ENCODE measurements around the gene APOF. TPM values are rescaled to one million over a fixed set of nuclear protein-coding genes. Genes with fewer than 3 reads are reported as not detected.
A peak's percentile ranks its signal among the peaks of the same experiment; 100 is the strongest.
"Not testable (repeated sequence)": the region's sequence is repeated elsewhere in the genome, so short reads cannot be mapped to it uniquely, and the experiment has no call there.

Gene APOF
- total RNA-seq, 2 donors from 2014 or later, result not detected

DNA sequence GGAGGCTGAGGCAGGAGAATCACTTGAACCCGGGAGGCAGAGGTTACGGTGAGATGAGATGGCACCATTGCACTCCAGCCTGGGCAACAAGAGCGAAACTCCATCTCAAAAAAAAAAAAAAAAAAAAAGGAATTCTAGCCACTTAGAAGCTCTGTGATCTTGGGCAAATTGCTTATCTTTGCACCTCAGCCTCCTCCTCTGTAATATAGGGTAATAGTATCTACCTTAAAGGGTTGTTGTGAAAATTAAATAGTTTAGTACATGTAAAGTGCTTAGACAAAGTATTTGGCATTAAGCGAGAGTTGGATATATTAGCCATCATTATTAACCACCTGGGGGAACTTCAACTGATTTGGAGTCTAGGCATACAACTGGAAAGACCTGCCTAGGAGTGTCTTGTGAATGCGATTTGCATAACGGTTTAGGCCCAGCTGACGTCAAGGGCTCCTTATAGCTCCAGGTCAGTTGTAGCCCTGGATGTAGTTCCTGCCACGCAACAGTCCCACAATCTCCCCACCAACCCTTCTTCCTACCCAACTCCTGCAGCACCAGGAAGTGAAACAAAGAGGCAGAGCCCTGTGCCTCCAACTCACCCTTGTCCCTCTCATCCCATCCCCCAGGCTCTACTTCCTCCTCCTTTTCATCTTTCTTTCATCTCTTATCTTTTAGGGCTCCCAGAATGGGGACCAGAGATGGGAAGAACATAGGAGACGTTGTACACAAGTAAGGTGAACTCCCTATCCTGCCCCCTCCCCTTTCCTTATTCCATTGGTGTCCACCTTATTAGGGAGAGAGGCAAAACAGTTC is 26.1 kb downstream of the APOF start:
- DNase-seq (peak in 1 of 2 donors; percentile 52), ATAC-seq (no peak)
- intact Hi-C loops (cut with DNase I, micrococcal nuclease), result no loop called here

DNA sequence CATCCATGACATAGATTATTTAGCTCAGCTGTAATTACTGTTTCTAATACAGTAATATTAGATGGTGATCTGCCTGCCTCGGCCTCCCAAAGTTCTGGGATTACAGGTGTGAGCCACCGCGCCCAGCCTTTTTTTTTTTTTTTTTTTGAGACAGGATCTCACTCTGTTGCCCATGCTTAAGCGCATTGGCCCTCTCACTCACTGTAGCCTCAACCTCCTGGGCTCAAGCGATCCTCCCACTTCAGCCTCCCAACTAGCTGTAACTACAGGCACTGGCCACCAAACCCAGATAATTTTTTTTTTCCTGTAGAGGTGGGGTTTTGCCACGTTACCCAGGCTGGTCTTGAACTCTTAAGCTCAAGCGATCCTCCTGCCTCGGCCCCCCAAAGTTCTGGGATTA is 27.1 kb downstream of the APOF start:
- ATAC-seq; intact Hi-C loops (cut with DNase I, micrococcal nuclease): not testable (repeated sequence)

DNA sequence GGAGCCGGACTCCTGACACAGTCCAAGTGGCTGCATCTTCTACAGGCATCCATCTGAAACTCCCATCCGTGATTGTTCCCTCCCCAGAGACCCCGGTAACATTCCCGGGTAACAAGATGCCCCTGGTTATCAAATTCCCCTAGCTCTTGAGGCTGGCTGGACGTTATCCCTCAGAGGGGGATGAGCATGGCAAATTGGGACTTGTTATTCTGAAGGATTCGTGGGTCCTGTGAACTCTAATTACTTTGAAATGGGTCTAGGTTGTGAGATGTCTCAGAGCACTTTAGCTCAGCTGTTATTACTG is 28.2 kb downstream of the APOF start:
- DNase-seq (no peak), ATAC-seq (no peak)
- intact Hi-C loops (cut with DNase I, micrococcal nuclease), result no loop called here

More for the DNA sequence above, 27.1 kb downstream of the APOF start:
- DNase-seq, result not testable (repeated sequence)

DNA sequence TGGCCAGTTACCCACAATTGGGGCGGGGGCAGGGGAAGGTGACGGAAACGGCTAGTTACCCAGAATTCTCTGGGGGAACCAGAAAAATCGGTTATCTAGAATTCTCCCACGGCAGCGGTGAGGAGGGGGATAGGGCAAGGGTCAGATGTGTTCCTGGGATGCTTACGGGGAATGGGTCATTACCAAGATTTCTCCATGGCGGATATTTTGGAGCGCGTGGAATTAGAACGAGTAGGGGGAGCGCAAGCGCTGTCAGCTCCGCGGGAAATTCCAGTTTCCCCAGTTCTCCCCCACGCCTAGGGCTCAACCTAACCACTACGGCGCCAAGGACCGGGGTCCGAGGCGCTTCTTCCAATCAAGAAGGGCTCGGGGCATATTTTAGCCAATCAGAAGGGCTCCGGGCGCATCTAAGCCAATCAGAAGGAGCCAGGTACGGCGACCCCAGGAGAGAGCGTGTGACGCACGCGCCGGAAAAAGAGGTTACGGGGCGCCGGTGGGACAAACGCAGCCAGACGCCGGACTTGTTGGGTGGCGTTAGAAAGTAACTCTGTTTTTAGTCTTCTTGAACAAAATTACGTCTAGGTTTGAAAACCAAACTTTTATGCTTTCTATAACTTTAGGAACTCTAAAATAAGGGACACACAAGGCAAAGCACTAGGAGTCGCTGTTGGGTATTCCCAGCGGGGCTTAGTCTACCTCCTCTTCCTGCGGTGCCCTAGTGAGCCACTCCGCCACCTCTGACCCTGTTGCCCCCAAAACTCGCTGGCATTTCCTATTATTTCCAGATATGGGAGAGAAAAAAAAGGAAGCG is 28.8 kb downstream of the APOF start, which contains the start of gene PAN2:
Gene PAN2 (minus strand): TSS at position 322 of the 811 bp plus-strand sequence. CDS start 906 bp downstream, outside the sequence.
- DNase-seq (peak; percentile 95 to 97), ATAC-seq (peak; percentile 97)
- intact Hi-C loops (cut with DNase I, micrococcal nuclease), result no loop called here

DNA sequence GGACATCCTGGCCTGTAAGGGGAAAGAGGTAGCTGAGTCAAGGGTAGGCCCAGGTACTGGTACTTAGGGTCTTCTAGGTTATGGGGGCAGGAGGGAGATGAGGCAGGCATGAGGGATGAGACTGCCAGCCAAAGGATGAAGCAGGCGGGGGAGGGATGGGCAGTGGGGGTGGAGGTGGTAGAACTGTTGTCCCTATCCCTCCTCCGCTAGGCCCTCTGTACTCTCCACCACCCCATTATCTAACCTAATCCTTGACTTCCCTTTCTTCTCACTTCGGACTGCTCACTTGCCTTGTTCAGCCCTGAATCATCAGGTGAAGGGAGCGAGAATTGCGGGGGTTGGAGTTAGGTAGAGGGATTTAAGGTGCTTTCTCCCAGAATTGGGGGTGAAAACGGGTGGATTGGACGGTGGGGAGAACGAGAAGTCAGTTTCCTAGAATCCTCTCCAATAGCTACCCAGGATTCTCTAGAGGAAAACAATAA is 29.4 kb downstream of the APOF start:
- DNase-seq (peak in 1 of 2 donors; percentile 14), ATAC-seq (peak; percentile 2)
- intact Hi-C loops (cut with DNase I, micrococcal nuclease), result no loop called here

DNA sequence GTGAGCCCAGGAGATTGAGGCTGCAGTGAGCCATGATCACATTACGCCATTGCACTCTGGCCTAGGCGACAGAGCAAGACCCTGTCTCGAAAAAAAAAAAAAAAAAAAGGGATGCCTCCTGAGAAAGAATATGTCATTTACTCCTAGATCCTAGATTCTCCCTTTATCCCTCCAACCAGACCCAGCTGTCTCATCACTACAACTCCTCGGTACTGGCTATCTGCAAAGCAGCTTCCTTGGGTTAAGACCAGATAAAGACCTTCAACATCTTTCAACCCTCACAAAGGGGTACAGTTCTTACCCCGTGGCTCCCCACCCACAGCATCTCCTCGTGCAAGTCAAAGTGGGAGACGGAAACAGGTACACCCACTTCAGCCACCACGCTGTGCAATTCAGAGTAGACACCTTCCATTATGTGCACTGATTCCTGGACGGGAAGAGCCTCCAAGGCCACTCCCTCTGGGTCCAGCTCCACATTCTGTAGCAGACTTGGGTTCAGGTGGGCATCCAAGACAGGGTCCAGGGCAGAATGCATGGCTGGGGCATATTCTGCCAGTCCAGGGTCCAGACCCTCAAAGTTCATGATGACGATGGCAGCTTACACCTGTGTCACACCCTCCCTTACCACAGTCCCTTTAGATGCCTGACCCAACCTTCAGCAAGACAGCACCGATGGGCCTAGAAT is 30.0 kb downstream of the APOF start:
- intact Hi-C loops (cut with DNase I, micrococcal nuclease), result no loop called here
- DNase-seq (no peak), ATAC-seq (no peak)

DNA sequence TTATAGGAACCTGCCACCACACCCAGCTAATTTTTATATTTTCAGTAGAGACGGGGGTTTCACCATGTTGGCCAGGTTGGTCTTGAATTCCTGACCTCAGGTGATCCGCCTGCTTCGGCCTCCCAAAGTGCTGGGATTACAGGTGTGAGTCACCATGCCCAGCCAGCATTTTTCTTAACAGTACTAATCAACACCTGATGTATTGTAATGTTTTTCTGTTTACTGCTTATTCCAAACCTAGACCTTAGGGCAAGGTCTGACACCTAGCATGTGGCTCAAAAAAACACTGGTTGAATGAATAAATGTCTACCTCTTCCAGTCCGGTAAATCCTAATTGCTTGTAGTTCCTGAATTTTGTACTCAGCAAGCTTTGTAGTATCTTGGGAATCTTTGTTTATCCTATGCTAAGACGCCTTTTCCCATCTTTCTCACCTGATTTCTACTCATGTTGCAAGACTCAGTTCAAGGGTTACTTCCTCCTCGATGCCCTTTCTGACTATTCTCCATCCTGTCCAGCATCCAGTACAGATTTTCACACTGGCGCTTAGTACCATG is 31.6 kb downstream of the APOF start:
- DNase-seq, result no peak
- intact Hi-C loops (cut with DNase I, micrococcal nuclease), result no loop called here

DNA sequence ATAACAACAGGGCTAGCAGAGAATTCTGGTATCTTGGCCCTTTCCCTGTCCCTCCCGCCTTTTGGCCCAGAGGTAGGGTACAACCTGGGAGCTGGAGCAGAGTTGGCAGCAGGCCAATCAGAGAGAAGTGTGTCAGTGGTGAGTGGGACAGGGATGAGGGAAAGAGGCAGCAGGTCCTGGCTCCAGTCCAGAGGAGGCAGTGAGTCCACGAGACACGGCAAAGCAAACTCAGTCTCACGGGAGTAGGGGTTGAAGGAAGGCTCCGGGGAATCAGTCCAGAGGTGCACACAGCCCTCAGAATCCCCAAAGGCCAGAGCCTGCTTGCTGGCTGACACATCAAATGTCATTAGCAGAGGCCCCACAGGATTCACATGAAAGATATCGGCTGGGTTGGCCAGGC is 36.1 kb downstream of the APOF start:
- intact Hi-C loops (cut with DNase I, micrococcal nuclease), result no loop called here
- ATAC-seq, result no peak
- DNase-seq, result no peak

More for the DNA sequence above, 31.6 kb downstream of the APOF start:
- ATAC-seq, result no peak

DNA sequence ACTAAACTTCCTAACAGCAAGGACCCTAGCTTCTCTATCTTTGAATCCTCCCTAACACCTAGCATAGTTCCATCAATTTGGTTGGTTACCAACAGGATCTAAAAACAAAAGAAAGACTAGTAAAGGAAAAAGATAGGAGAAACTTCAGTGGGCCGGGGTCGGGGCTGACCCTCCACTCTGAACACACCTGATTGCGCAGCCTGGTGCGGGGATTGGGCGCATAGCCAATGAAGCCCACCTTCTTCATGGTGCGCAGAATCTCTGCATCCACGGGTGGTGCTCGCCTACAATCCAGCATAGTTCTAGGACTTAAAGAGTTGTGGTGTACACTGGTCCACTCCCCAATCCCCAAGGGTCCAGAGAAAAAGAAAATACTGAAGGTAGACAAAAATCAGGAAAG is 36.5 kb downstream of the APOF start:
- DNase-seq (no peak), ATAC-seq (no peak)
- intact Hi-C loops (cut with DNase I, micrococcal nuclease), result no loop called here

DNA sequence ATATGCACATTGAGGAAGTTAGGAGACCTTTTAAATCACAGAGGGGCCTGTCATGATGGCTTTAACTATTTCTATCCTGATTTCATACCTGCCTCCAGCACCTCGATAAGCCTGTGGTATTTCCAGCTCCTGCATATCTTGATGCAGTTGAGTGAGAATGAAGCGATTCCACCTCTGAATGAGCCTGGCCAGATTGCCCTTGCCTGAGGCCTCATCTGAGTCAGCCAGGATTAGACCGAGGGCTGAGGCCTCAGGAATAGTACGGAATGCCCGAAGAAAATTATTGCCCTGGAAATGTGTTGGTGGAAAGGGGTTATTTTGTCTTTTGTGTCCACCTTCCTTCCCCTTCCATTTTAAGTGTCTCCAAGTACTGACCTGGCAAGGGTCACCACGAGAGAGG is 38.5 kb downstream of the APOF start:
- DNase-seq (no peak), ATAC-seq (no peak)
- intact Hi-C loops (cut with DNase I, micrococcal nuclease), result no loop called here

DNA sequence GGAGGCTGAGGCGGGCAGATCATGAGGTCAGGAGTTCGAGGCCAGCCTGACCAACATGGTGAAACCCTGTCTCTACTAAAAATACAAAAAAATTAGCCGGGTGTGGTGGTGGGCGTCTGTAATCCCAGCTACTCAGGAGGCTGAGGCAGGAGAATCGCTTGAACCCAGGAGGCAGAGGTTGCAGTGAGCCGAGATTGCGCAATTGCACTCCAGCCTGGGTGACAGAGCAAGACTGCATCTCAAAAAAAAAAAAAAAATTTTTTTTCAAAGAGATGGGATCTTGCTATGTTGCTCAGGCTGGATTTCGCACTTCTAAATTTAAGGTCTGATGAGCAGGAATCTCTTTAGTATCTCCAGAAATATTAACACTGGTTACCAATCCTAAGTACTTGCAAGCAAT is 41.0 kb downstream of the APOF start:
- intact Hi-C loops (cut with DNase I, micrococcal nuclease); DNase-seq; ATAC-seq: not testable (repeated sequence)

DNA sequence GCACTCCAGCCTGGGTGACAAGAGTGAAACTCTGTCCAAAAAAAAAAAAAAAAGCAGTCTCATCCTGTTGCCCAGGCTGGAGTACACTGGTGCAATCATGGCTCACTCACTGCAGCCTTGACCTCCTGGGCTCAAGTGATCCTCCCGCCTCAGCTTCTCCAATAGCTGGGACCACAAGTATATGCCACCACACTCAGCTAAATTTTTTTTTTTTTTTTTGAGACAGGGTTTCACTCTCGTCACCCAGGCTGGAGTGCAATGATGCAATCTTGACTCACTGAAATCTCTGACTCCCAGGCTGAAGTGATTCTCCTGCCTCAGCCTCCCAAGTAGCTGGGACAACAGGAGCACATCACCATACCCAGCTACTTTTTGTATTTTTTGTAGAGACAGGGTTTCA is 41.6 kb downstream of the APOF start:
- no peak for DNase-seq
- intact Hi-C loops (cut with DNase I, micrococcal nuclease), result no loop called here
- ATAC-seq, result no peak

DNA sequence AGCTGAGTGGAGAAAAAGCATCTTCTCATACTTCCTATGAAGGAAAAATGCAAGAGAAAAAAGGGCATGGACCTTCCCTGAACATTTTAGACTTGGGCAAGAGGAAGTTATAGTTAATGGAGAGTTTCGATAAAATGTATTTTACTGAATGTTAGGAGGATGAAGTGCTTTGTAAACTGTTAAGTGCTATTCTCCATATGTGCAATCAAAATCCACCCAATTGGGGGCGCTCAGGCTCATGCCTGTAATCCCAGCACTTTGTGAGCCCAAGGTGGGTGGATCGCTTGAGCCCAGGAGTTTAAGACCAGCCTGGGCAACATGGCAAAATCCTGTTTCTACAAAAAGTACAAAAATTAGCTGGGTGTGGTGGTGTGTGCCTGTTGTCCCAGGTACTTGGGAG is 45.0 kb downstream of the APOF start:
- DNase-seq (no peak), ATAC-seq (no peak)
- intact Hi-C loops (cut with DNase I, micrococcal nuclease), result loop anchor here in 1 of 2 donors (10.0 kb wide), 1 partner anchor 147 kb away; the partner anchor contains the start of gene SPRYD4

DNA sequence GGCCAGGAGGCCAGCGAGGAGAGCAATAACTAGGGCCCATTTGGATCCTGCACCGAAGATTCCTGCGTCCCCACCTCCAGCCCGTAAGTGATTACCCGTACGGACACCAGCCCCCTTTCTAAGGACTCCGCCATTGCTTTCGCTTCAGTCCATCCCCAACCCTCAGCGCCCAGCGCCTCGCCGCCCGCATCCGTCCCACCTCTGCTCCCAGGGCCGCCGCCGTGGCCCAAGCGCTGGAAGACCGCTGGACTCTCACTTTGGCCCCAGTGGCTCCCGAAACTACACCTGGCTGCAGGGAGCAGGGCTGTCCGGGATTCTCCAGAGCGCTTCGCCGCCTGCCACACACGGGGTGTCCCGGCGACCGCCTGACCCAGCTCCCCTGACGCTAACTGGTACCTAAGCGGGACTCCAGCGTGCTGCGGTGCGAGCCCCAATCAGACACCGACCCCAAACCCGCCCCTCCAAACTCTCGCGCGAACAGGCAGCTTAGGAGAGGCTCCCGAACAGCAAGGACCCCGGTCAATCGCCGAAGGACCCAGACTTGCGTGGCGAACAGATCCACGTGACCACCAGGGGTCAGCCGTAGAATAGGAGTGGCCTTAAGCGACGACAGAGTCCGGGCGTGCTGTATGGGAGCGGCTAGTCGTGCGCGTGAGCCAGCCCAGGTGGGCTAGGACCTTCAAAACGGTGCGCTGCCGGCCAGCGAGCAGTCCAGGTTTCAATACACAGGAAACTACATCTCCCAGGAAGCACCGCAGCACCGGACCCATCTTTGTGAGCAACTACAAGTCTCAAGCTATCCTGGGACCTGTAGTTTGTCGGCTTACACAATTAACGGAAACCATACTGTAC is 46.8 kb downstream of the APOF start, which contains the start of gene CNPY2:
Gene CNPY2 (minus strand): TSS at position 367 of the 852 bp plus-strand sequence. CDS start 771 bp downstream, outside the sequence.
- ATAC-seq (peak; percentile 88), DNase-seq (peak; percentile 96 to 97)
- intact Hi-C loops (cut with DNase I, micrococcal nuclease), result loop anchor here in 1 of 2 donors (10.0 kb wide), 1 partner anchor 149 kb away; the partner anchor contains the start of gene SPRYD4

DNA sequence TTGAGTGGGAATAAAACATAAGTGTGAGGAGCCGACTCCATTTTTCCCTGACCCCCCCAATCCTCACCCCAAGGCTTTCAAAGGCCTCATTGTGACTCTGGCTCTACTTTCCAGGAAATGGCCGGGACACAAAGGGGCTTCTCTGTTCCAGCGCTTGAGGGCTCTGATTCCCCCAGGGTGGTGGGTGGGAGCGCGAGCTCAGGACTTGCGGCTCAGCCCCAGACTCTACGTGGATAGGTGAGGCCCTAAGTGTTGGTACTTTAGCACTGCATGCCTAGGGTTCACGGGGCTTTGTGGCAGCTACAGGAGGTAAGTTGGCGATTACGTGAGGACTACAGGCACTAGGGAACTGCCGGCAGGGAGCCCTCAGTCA is 47.4 kb downstream of the APOF start:
- intact Hi-C loops (cut with DNase I, micrococcal nuclease), result loop anchor here in 1 of 2 donors (10.0 kb wide), 1 partner anchor 150 kb away; the partner anchor contains the start of gene SPRYD4
- ATAC-seq, result peak; percentile 32
- no peak for DNase-seq

DNA sequence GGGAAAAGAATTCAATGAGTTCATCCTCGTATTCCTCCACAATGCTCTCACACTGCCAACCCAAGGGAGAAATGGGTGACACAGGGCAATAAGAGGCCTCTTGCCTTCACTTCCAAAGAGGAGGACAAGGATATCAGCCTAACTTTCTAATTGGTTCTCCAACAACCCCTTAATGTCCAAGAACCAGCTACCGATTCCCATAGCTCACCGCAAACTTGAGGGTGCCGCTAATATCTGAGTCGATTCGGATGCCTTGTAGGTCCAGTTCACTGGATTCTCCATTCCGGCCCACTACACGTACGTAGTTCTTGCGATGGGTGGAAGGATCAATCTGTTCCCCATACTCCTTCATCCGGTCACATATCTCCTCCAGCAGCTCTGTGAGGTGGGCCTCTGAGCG is 51.7 kb downstream of the APOF start:
- ATAC-seq (no peak), DNase-seq (no peak)
- intact Hi-C loops (cut with DNase I, micrococcal nuclease), result loop anchor here in 1 of 2 donors (10.0 kb wide), 1 partner anchor 154 kb away; the partner anchor contains the start of gene SPRYD4
